Chondrocyte (in vitro differentiated cells): ENCODE results near the gene GTPBP4. TPM values are rescaled to one million over a fixed set of nuclear protein-coding genes. Genes with fewer than 3 reads are reported as not detected.

Experiments
- DNase-seq: peaks from one replicate; pipeline ENCODE4 v3.0.0; 2021; ENCODE audit warnings: mixed read lengths, low spot score
- H3K27ac Mint-ChIP-seq: one replicate; pipeline ENCODE4 v1.8.0; 2021; ENCODE audit warnings: mild to moderate bottlenecking, moderate library complexity, mixed read lengths; ENCODE audit not compliant: unreplicated experiment
- H3K27me3 Mint-ChIP-seq: 2 replicates; pipeline ENCODE4 v1.8.0; 2021; ENCODE audit warnings: low read depth, mixed read lengths
- H3K36me3 Mint-ChIP-seq: 2 replicates; pipeline ENCODE4 v1.8.0; 2021; ENCODE audit warnings: low read depth, mixed read lengths
- H3K4me1 Mint-ChIP-seq: 2 replicates; pipeline ENCODE4 v1.8.0; 2021; ENCODE audit warnings: low read depth, mild to moderate bottlenecking, mixed read lengths
- H3K4me3 Mint-ChIP-seq: one replicate; pipeline ENCODE4 v1.8.0; 2021; ENCODE audit warnings: mild to moderate bottlenecking, moderate library complexity, mixed read lengths; ENCODE audit not compliant: unreplicated experiment
- H3K9me3 Mint-ChIP-seq: 2 replicates; pipeline ENCODE4 v1.8.0; 2021; ENCODE audit warnings: low read depth, mixed read lengths
- CTCF ChIP-seq: fragments of 200-600 bp; sonication (generic); IDR thresholded peaks from 2 replicates; pipeline ENCODE4 v1.5.0; 2021; ENCODE audit warnings: antibody characterized with exemption, mild to moderate bottlenecking, moderate library complexity
- total RNA-seq: library from RNA; stranded (reverse); gene quantifications from 3 replicates; pipeline ENCODE4 v1.2.1, GENCODE V29; 2021

GTPBP4 gene
- total RNA-seq, 1 donor from 2014 or later, result 48.5 TPM

- no peak for DNase-seq
- Mint-ChIP-seq H3K27me3 (no peaks in the 10 kb centered on the region), H3K4me1 (peaks cover 35% of the 10 kb centered on the region), H3K9me3 (no peaks in the 10 kb centered on the region), H3K4me3 (no peak overlapping the region), H3K27ac (peak overlapping the region; percentile 45), H3K36me3 (peaks cover 27% of the 10 kb centered on the region)
- TF ChIP-seq CTCF, result no peak
Measured at GRCh38 chr10:1040133-1040532, 51.9 kb downstream of the GTPBP4 start.

- peaks cover 27% of the 10 kb centered on the region for H3K36me3 Mint-ChIP-seq
- H3K4me1 Mint-ChIP-seq, result peaks cover 36% of the 10 kb centered on the region
- no peaks in the 10 kb centered on the region for H3K27me3 Mint-ChIP-seq
- H3K27ac Mint-ChIP-seq, result no peak overlapping the region
- H3K9me3 Mint-ChIP-seq, result no peaks in the 10 kb centered on the region
- no peak for DNase-seq
- TF ChIP-seq CTCF, result no peak
- no peak overlapping the region for H3K4me3 Mint-ChIP-seq
Measured at GRCh38 chr10:1041514-1041913, 53.3 kb downstream of the GTPBP4 start.

GRCh38 chr10:1043532-1043995 lies 55.3 kb downstream of the GTPBP4 start:
- H3K27ac Mint-ChIP-seq, result peak overlapping the region; percentile 43
- H3K4me3 Mint-ChIP-seq, result no peak overlapping the region
- TF ChIP-seq CTCF, result no peak
- no peak for DNase-seq
- no peaks in the 10 kb centered on the region for H3K9me3 Mint-ChIP-seq
- H3K4me1 Mint-ChIP-seq, result peaks cover 46% of the 10 kb centered on the region
- peaks cover 14% of the 10 kb centered on the region for H3K36me3 Mint-ChIP-seq
- H3K27me3 Mint-ChIP-seq, result no peaks in the 10 kb centered on the region

GRCh38 chr10:1044146-1044545 lies 55.9 kb downstream of the GTPBP4 start:
- H3K4me1 Mint-ChIP-seq, result peaks cover 46% of the 10 kb centered on the region
- TF ChIP-seq CTCF, result no peak
- peak overlapping the region; percentile 85 for H3K27ac Mint-ChIP-seq
- H3K36me3 Mint-ChIP-seq, result peaks cover 14% of the 10 kb centered on the region
- H3K27me3 Mint-ChIP-seq, result no peaks in the 10 kb centered on the region
- DNase-seq, result no peak
- no peaks in the 10 kb centered on the region for H3K9me3 Mint-ChIP-seq
- H3K4me3 Mint-ChIP-seq, result no peak overlapping the region

- no peak for TF ChIP-seq CTCF
- DNase-seq, result no peak
- Mint-ChIP-seq H3K4me3 (peak overlapping the region; percentile 17), H3K4me1 (peaks cover 46% of the 10 kb centered on the region), H3K36me3 (peaks cover 14% of the 10 kb centered on the region), H3K27me3 (no peaks in the 10 kb centered on the region), H3K9me3 (no peaks in the 10 kb centered on the region), H3K27ac (peak overlapping the region; percentile 69)
Measured at GRCh38 chr10:1044964-1045363, 56.7 kb downstream of the GTPBP4 start.
